Left renal cortex interstitium (tissue), 4 donors: Measurements from ENCODE around the gene APP. TPM values are rescaled to one million over a fixed set of nuclear protein-coding genes. Genes with fewer than 3 reads are reported as not detected.
A peak's percentile ranks its signal among the peaks of the same experiment; 100 is the strongest.

Source experiments
- DNase-seq, 4 donors: peaks; one replicate each; pipeline ENCODE4 v3.0.0-alpha.2; 2013; ENCODE audit warnings: low read depth in 4 of 4, low spot score in 2 of 4, missing footprints in 1 of 4
- polyA plus RNA-seq, 4 donors: library from polyadenylated mRNA; unstranded; fragments of 120-200 nt; gene quantifications; one replicate each; pipeline ENCODE4 v1.2.1, GENCODE V29; 2013; ENCODE audit not compliant: insufficient read length in 4 of 4

The APP gene
- polyA plus RNA-seq, 4 donors = 778 to 959 (median 848) TPM

GRCh38 chr21:25850126-25850842, 320.3 kb downstream of the APP start:
- DNase-seq = no peak

- no peak for DNase-seq
These were observed 322.3 kb downstream of the APP start for GRCh38 chr21:25848309-25848708.

GRCh38 chr21:25845729-25846256, 324.8 kb downstream of the APP start:
- no peak for DNase-seq

- DNase-seq = no peak
These were observed 327.6 kb downstream of the APP start for GRCh38 chr21:25842925-25843324.

GRCh38 chr21:25838809-25839208, 331.8 kb downstream of the APP start:
- no peak for DNase-seq

- peak in 1 of 4 donors; percentile 46 for DNase-seq
These were observed 332.9 kb downstream of the APP start for GRCh38 chr21:25837533-25838265.

GRCh38 chr21:25836396-25836795, 334.2 kb downstream of the APP start:
- DNase-seq = no peak

GRCh38 chr21:25834381-25834780, 336.2 kb downstream of the APP start:
- DNase-seq = no peak

- no peak for DNase-seq
These were observed 339.1 kb downstream of the APP start for GRCh38 chr21:25831300-25831960.
